IPS-NIHi11 (cell line): ENCODE results near the gene MBD3.
A peak's percentile ranks its signal among the peaks of the same experiment; 100 is the strongest.

ENCODE experiments used
- DNase-seq: peaks from one replicate; pipeline ENCODE4 v3.0.0; 2012; ENCODE audit warnings: mixed read lengths, low spot score

MBD3 gene

DNA sequence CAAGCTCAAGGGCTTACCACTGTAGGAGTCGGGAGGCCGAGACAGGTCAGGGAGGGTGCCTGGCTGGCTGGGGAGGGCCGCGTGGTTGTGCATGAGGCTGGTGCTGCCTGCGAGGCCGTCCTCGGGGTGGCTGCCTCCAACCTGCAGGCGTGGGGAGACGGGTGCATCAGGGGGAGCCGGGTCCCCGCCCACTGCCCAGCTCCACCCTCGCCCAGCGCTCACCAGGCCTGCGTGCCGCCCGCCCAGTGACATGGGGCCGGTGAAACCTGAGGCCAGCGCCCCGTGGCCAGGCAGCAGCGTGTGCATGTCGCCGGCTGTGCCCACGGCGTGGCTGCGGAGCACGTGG lies 26.4 kb upstream of the MBD3 start:
- no peak for DNase-seq

DNA sequence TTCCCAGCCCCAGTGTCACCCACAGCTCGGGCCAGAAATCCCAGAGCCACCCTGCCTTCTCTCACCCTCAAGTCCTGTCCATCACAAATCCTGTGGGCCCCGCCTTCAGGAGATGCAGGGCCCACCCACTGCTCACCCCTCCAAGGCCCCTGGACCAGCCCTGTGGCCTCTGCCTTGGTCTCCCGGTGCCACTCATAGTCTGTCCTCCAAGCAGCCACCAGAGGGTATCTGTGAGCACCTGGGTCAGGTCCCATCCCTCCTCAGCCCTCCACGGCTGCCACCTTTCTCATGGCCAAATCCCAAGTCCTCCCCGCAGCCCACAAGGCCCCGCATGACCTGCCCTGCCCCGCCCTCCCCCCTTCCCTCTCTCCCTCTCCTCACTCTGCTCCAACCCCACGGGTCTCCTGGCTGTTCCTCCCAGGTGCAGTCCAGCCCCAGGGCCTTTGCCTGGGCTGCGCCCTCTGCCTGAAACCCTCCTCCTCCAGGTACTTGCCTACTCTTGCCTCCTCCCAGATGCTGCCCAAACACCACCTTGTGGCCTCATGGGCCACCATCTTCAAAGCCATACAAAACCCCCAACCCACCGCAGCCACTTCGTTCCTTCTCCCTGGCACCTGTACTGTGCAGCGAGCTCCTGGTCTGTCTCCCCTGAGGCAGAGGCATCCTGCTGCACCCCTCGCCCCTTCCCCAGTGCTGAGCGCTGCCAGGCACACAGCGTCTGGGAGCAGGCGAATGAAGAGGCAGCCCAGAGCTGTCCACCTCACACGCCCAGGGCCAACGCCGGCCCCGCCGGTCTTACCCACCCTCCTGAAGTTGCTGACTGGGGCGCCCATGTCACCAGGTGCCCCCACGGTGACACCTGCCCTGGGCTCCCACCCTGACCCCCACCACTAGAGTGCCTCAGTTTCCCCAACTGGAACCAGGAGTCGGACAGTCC lies 25.8 kb upstream of the MBD3 start:
- DNase-seq = peak; percentile 90

DNA sequence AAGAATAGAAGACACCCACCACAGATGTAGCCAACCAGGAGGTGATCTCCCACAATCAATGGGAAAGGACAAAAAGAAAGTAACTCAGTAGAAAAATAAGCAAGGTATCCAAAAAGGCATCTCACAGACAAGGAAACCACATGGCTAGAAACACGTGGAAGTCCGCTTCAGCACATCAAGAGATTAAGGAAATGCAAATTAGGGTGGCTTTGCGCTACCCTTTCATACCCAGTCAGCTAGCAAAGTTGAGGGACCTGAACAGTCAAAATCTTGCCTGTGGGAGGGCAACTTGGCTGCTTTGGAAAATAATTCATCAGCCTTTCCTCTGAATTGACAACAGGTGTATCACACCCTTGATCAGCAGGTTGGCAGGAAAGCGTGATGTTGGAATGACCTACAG lies 24.2 kb upstream of the MBD3 start:
- DNase-seq = no peak

DNA sequence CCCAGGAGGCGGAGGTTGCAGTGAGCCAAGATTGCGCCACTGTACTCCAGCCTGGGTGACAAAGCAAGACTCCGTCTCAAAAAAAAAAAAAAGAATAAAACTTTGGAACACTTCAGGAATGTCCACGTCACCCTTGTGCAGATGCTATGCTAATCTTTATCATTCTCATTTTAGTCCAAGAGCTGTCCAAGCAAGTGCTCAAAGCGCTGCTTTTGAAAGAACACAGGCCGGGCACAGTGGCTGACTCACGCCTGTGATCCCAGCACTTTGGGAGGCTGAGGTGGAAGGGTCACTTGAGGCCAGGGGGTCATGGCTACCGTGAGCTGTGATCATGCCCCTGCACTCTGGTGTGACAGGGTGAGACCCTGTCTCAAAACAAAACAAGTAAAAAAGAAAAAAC lies 23.7 kb upstream of the MBD3 start:
- DNase-seq = no peak

DNA sequence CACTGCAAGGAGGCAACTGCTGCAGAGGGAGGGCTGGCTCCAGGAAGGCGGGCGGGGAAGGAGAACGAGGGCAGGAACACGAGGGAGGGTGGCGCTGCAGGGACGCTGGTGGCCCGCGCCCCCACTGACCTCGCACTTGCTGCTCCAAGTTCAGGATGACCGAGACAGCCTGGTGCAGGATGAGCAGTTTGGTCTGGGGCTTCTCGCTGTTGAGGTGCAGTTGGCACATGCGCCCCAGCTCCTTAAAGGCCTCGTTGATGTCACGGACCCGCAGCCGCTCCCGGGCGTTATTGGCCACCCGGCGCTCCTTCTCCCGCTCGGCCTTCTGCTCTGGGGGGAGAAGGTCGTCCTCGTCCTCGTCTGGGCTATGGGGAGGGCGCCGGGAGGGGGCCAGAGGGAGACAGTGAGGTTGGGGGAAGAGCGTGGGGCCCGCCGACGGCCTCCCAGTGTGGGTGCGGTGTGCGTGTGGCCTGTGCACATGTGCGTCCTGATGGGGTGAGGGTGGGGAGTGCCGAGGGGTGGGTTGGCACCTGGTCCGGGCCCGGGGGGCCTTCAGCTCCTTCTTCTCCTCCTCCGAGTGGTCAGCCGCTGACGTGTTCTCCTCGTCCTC lies 22.6 kb upstream of the MBD3 start:
- DNase-seq = no peak

DNA sequence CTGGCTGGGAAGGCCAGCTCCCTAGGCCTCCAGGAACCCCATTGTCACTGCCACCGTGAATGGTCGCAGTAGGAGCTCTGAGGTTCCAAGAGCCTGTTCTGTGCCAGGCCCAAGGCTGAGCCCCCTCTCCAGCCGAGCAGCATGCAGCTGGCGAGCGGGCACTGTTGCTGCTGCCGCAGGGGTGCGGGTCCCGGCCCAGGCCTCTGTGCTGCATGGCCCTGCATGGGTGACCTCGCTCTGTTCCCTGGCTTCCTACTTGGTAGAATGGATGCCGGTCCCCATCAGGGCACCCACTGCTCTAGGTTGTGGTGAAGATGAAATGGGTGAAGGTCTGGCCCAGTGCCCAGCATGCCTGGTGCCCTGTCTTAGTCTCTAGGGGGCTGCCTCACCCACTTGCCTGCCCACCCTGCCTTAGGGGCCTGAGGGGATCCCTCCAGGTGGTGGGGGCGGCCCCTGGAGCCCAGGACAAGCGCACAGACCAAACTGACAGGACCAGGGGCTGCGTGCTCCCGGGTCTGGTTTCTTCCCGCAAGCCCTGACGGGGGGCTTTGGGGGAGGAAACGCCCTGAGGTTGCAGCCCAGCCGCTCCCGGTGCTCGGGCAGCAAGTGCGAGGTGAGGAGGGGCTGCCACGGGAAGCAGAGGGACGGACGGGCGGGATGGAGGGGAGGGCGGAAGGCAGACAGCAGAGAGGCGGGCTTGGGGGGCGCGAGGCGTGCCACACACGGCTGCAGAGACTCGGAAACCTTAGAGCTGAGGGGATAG lies 21.3 kb upstream of the MBD3 start:
- DNase-seq = no peak

DNA sequence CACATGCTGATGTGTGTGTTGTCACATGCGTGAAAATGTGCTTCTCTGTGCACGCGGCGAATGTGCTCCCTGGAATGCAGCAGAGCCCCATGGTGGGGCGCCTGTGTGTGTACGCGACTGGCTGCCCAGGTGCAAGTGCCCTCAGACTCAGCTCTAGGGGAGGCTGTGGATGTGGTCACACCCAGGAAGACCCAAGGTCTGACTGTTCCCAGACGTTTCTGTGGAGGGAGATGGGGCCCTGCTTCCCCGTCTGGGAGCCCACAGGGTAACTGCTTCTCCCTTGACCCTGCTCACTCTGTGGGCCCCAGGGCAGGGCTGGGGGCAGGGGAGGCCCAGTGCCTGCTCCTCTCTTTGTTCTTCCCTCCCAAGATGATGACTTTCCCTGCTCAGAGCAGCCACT lies 20.5 kb upstream of the MBD3 start:
- no peak for DNase-seq

DNA sequence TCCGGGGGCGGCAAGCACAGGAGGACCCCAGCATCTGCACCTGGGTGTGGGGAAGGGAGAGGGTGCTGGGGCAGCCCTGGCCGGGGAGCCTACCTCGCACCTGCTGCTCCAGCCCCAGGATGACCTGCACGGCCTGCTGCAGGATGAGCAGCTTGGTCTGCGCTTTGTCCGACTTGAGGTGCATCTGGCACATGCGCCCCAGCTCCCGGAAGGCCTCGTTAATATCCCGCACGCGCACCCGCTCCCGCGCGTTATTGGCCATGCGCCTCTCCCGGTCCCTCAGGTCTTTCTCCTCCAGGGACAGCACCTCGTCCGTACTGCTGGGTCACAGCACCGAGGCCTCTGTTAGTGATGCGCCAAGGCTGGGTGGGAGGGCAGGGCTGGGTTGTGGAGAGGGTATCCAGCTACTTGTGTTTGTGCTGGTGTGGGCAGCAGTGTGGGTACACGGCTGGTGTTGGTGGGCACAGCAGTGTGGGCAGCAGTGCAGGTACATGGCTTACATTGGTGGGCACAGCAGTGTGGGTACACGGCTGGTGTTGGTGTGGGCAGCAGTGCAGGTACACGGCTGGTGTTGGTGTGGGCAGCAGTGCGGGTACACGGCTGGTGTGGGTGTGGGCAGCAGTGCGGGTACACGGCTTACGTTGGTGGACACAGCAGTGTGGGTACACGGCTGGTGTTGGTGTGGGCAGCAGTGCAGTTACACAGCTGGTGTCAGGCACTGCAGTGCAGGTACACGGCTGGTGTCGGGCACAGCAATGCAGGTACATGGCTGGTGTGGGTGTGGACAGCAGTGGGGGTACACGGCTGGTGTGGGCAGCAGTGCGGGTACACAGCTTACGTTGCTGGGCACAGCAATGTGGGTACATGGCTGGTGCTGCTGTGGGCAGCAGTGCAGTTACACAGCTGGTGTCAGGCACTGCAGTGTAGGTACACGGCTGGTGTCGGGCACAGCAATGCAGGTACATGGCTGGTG lies 19.7 kb upstream of the MBD3 start:
- DNase-seq = no peak

DNA sequence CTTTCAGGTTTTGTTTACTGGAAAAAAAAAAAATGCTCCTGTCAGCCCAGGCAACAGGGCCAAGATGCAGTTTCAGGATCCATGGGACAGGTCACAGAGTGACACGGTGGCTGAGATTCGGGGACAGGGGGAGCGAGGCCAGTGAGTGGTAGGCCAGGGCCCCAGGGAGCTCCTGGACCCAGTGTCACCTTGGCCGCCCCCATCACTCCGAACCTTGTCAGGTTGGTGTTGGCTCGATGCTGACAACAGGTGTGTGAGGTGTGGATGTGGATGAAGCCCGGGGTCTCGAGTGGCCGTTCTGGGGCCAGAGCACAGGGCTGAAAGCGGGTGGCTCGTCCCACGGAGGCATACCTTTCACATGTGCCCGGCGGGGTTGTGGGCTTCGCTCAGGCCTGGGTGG lies 18.7 kb upstream of the MBD3 start:
- no peak for DNase-seq

DNA sequence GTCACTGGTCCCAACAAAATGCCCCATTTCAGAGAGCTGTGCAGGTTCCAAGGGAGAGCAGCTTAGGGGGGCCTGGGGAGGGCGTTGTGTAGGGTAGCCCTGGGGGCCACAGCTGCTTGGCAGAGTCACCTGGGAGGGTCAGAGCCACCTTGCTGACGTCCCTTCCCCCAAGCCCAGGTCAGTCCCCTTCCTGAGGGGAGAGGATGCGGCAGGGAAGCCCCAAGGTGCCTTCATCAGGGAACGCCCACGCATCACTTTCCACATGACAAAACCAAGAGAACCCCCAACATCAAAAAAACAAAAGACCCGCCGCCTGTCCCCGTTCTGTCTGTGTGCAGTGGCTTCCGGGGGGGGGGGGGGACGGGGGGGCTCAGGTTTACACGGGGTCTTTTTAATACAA lies 17.9 kb upstream of the MBD3 start:
- no peak for DNase-seq

DNA sequence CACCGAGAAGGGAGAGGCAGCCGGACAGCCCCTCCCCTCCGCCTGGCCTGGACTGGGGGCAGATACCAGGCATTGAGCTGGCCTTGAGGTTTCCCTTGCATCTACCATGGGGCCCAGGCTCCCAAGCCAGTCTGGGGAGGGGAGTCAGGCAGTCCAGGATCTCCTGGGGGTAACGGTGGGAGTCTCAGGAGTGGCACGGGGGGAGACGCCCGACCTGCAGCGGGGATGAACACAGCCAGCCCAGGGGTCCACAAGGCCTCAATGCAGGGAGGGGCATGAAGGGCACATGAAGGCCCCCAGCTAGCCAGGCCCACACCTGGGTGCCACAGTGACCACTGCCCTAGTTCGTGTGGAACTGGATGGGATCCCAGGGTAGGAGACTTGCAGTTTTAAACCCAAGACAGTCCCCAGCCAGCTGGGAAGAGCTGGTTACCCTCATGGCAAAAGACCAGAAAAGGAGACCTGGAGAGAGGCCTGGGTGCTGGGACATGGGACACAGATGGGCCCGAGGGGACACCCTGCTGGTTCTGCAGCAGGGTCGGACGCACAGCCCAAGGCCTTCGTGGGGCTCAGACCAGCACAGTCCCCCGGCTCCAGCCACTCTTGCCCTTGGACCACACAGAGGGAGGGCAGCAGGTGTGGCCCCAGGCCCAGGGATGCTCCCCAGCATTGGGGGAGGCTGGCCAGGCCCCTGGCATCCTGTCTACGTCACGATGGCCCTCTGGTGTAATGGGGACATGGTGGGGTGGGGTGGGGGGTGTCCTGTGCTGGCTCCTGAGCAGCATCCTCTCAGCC lies 17.2 kb upstream of the MBD3 start:
- DNase-seq = no peak

DNA sequence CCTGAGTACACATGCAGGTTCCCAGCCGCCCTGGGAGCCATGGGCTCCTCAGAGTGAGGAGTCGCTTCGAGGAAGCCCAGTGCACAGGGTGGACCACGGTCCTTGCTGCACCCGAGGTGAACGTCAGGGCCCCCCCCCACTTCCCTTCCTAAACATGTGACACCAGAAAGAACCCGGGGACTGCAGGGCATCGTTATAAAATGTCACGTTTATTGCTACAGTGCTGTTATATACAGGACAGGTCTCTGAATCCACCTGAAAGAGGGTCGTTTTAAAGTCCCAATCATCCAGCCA lies 16.4 kb upstream of the MBD3 start:
- no peak for DNase-seq

DNA sequence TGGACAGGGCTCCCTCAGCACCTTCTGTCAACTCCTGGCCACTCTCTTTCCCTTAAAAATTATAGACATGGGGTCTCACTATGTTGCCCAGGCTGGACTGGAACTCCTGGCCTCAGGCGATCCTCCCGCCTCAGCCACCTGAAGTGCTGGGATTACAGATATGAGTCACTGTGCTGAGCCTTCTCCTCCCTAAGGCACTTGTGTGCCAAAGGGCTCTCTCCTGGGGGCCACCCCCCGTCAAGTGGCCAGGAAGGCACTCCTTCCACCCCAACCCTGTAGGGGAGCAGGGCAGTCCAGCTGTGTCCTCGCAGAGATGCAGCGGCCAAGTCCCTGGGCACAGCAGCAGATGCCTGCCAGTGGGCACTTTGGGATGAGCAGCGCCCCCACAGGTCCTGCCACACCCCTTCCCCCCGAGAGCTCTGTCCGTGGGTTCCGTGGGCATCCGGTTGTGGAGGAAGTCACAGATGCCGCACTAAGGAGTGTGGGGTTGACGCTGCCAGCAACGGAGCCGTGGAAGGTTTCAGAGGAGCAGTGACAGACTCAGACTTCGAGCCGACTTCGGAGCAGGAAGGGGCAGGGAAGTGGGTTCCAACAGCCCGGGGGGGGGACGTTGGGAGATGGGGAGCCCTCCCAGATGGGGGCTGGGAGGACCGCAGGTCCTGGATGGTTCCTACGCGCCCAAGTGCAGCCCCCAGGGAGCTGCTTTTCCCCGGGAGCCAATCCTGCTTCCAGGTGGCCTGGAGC lies 15.9 kb upstream of the MBD3 start:
- DNase-seq = no peak

DNA sequence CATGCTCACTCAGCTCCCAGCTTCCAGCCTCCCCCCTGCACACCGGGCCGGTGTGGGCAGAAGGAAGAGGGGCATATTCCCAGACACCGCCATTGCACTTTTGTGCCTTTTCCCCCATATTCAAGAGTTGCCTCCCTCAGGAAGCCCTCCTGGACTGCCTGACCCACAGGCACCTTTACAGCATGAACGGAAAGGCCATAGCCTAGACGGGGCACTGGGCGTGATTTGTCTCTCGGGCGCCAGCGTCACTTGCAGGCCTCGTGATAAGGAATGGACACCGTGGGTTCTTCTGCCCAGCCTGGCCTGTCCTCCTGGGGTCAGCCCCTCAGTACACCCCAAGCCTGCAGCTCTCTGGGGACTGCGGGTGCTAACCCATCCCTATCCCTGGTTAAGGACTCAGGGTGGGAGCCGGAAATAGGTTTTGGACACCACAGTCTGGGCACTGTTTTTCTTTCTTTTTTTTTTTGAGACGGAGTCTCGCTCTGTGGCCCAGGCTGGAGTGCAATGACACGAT lies 13.5 kb upstream of the MBD3 start:
- DNase-seq = no peak

DNA sequence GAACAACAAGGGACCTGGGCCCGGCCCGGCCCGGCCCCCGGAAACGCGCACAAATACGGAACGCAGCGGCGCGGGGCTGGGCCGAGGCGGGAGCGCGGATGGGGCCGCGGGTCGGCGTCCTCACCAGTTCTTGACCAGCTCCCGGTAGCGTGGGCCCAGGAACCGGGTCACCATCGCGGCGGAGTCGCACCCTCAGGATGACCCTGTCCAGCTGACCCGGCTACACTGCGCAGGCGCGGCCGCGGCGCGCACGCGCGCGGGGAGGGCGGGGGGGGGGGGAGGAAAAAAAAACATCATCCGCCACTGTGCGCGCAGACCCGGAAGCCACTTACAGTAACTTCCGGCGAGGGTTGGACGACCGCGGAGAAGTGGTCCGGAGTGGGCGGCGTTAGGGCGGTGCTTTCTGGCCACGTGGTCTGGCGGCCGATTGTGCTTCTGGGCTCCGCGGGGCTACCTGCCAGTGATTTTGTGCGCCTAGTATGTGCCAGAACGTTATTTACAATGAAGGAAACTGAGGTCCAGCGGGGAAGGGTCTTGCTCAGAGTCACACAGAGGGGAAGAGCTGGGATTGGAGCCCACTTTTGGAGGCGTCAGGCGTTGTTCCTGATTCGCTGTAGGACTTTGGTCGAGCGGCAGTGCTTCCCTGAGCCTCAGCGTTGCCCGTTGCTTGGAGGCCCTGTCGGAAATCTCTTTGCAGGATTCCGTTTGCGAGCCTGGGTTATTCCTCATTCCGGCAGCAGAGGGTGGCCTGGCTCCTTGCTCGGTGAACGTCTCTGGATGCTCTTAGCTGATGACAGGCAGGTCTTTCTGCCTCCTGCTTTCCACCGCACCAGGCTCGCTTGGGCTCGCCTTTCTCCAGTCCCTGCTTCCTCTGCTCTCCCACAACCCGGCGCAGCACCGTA lies 12.8 kb upstream of the MBD3 start, which contains the start of gene UQCR11:
TSS of gene UQCR11 (minus strand) at position 227 of the 902 bp plus-strand sequence. CDS start at position 174, 53 bp downstream.
- peak; percentile 98 for DNase-seq

DNA sequence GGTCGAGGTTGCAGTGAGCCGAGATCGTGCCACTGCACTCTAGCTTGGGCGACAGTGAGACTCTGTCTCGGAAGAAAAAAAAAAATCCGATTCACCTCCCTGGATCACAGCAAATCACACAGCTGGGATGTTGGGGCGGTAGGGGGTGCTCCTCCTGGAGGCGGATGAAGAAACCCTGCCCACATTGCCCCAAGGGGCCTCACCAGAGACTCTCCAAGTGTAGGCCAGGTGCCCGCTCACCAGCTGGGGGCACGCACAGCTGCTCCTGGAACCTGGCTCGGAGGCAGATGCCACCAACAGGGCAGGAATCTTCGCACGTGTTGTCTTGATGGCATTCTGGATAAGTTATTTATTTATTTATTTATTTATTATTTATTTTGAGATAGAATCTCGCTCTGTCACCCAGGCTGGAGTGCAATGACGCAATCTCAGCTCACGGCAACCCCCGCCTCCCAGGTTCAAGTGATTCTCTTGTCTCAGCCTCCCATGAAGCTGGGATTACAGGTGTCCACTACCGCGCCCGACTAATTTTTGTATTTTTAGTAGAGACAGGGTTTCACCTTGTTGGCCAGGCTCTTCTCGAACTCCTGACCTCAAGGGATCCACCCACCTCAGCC lies 9.5 kb upstream of the MBD3 start:
- no peak for DNase-seq

DNA sequence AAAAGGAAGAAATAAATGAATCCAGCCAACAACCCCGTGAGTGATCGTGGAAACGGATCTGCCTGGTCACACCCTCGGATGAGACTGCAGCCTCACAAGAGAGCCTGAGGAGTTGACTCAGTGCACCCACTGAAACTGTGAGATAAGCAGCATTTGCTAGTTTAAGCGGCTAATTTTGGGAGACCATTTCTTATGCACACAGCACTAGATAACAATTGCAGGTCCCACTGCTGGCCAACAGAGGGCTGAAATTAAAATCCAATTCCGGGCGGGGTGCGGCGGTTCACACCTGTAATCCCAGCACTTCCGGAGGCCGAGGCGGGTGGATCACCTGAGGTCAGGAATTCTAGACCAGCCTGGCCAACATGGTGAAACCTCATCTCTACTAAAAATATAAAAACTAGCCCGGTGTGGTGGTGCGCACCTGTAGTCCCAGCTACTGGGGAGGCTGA lies 9.0 kb upstream of the MBD3 start:
- DNase-seq = no peak

DNA sequence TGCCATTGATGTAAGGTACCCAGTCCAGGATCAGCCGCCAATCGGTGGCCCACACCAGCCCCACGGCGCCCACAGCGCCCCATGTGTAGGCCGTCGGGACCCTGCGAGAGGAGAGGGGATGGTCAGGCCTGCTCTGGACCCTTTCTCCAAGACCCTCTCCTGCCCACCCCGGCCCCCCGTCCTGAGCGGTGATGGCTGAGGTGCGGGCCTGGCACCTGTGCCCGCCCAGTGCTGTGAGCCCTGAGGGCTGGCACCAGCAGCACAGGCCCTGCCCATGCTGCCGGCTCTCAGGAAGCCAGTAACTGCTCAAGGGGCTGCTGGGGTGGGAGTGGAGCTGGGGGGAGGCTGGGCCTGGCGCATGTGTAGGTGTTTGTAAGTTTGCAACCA lies 6.8 kb upstream of the MBD3 start:
- no peak for DNase-seq
